GM08714 (cell line): Measurements from ENCODE around the gene HINFP.
A peak's percentile ranks its signal among the peaks of the same experiment; 100 is the strongest.

Source experiments
- H3K4me3 ChIP-seq: fragments of 200-500 bp; sonication (Bioruptor generic); 2 replicates; pipeline ENCODE4 v1.5.1; 2014; ENCODE audit warnings: mild to moderate bottlenecking, low read length, inconsistent platforms
- ZNF274 ChIP-seq: IDR thresholded peaks from 2 replicates; pipeline ENCODE4 v1.6.1; 2012; ENCODE audit warnings: mild to moderate bottlenecking, low read depth, low read length

Gene HINFP

GRCh38 chr11:119121008-119121810, at the start of gene HINFP:
HINFP (plus strand) TSS chr11:119121580; CDS start chr11:119126945, 5,365 bp downstream.
- peak within 1 kb of the TSS; percentile 90 for H3K4me3 ChIP-seq
- no peak for TF ChIP-seq ZNF274

GRCh38 chr11:119077839-119078238, 43.5 kb upstream of the HINFP start:
- no peak for TF ChIP-seq ZNF274

GRCh38 chr11:119078675-119079420, 42.5 kb upstream of the HINFP start:
- no peak for TF ChIP-seq ZNF274
- no peak overlapping the region for H3K4me3 ChIP-seq

More at GRCh38 chr11:119077839-119078238, 43.5 kb upstream of the HINFP start:
- no peak overlapping the region for H3K4me3 ChIP-seq

GRCh38 chr11:119081682-119082260, 39.6 kb upstream of the HINFP start:
- no peak for TF ChIP-seq ZNF274
- no peak overlapping the region for H3K4me3 ChIP-seq

GRCh38 chr11:119084663-119085436, 36.5 kb upstream of the HINFP start, which contains the start of gene HMBS:
HMBS (plus strand) TSS chr11:119084881; CDS start chr11:119085034, 153 bp downstream.
- peak within 1 kb of the TSS; percentile 87 for H3K4me3 ChIP-seq
- TF ChIP-seq ZNF274 = no peak

GRCh38 chr11:119085437-119085847, 35.9 kb upstream of the HINFP start:
- peak overlapping the region; percentile 87 for H3K4me3 ChIP-seq
- no peak for TF ChIP-seq ZNF274

- no peak for TF ChIP-seq ZNF274
Observed at GRCh38 chr11:119087123-119087522, 34.3 kb upstream of the HINFP start.

GRCh38 chr11:119087747-119088241, 33.6 kb upstream of the HINFP start:
- H3K4me3 ChIP-seq = no peak overlapping the region

More at GRCh38 chr11:119087123-119087522, 34.3 kb upstream of the HINFP start:
- no peak overlapping the region for H3K4me3 ChIP-seq

GRCh38 chr11:119088406-119088805, 33.0 kb upstream of the HINFP start:
- no peak for TF ChIP-seq ZNF274
- no peak overlapping the region for H3K4me3 ChIP-seq

More at GRCh38 chr11:119087747-119088241, 33.6 kb upstream of the HINFP start:
- TF ChIP-seq ZNF274 = no peak

GRCh38 chr11:119089319-119089718, 32.1 kb upstream of the HINFP start:
- no peak overlapping the region for H3K4me3 ChIP-seq
- no peak for TF ChIP-seq ZNF274

- no peak for TF ChIP-seq ZNF274
- no peak overlapping the region for H3K4me3 ChIP-seq
Observed at GRCh38 chr11:119091178-119091577, 30.2 kb upstream of the HINFP start.

- TF ChIP-seq ZNF274 = no peak
- peak overlapping the region; percentile 91; the same call in 1 of the 2 replicates for H3K4me3 ChIP-seq
Observed at GRCh38 chr11:119091966-119092879, 29.2 kb upstream of the HINFP start.
